ENCODE data around the gene TMPRSS4. TPM values are rescaled to one million over a fixed set of nuclear protein-coding genes. Genes with fewer than 3 reads are reported as not detected.

Gene TMPRSS4
- total RNA-seq, 1 experiment from 2014 or later, result not detected

GRCh38 chr11:118090545-118091162 is 13.8 kb downstream of the TMPRSS4 start:
- DNase-seq (ENCODE audit: low read depth, low spot score), result no peak
- in situ Hi-C loops (cut with HindIII; ENCODE audit: low pct_unique_long_range_greater_than_20kb, low sequenced_read_pairs), result no loop called here

- in situ Hi-C loops (cut with HindIII; ENCODE audit: low pct_unique_long_range_greater_than_20kb, low sequenced_read_pairs), result no loop called here
- no peak for DNase-seq (ENCODE audit: low read depth, low spot score)
Measured at GRCh38 chr11:118091690-118092089, 14.8 kb downstream of the TMPRSS4 start.

- in situ Hi-C loops (cut with HindIII; ENCODE audit: low pct_unique_long_range_greater_than_20kb, low sequenced_read_pairs), result no loop called here
- DNase-seq (ENCODE audit: low read depth, low spot score), result no peak
Measured at GRCh38 chr11:118092907-118093571, 16.2 kb downstream of the TMPRSS4 start.

- in situ Hi-C loops (cut with HindIII; ENCODE audit: low pct_unique_long_range_greater_than_20kb, low sequenced_read_pairs), result no loop called here
Measured at GRCh38 chr11:118095493-118095892, 18.6 kb downstream of the TMPRSS4 start.

GRCh38 chr11:118095967-118096367 is 19.1 kb downstream of the TMPRSS4 start:
- in situ Hi-C loops (cut with HindIII; ENCODE audit: low pct_unique_long_range_greater_than_20kb, low sequenced_read_pairs), result no loop called here
- no peak for DNase-seq (ENCODE audit: low read depth, low spot score)

More at GRCh38 chr11:118095493-118095892, 18.6 kb downstream of the TMPRSS4 start:
- no peak for DNase-seq (ENCODE audit: low read depth, low spot score)

- no peak for DNase-seq (ENCODE audit: low read depth, low spot score)
- in situ Hi-C loops (cut with HindIII; ENCODE audit: low pct_unique_long_range_greater_than_20kb, low sequenced_read_pairs), result no loop called here
Measured at GRCh38 chr11:118098996-118099837, 22.3 kb downstream of the TMPRSS4 start.

GRCh38 chr11:118099838-118100556 is 23.1 kb downstream of the TMPRSS4 start:
- in situ Hi-C loops (cut with HindIII; ENCODE audit: low pct_unique_long_range_greater_than_20kb, low sequenced_read_pairs), result no loop called here
- DNase-seq (ENCODE audit: low read depth, low spot score), result no peak

- DNase-seq (ENCODE audit: low read depth, low spot score), result no peak
- in situ Hi-C loops (cut with HindIII; ENCODE audit: low pct_unique_long_range_greater_than_20kb, low sequenced_read_pairs), result no loop called here
Measured at GRCh38 chr11:118100691-118101232, 23.9 kb downstream of the TMPRSS4 start.

GRCh38 chr11:118102721-118103261 is 25.9 kb downstream of the TMPRSS4 start:
- in situ Hi-C loops (cut with HindIII; ENCODE audit: low pct_unique_long_range_greater_than_20kb, low sequenced_read_pairs), result no loop called here
- DNase-seq (ENCODE audit: low read depth, low spot score), result no peak

GRCh38 chr11:118104491-118104890 is 27.6 kb downstream of the TMPRSS4 start:
- in situ Hi-C loops (cut with HindIII; ENCODE audit: low pct_unique_long_range_greater_than_20kb, low sequenced_read_pairs), result no loop called here
- DNase-seq (ENCODE audit: low read depth, low spot score), result no peak

GRCh38 chr11:118105657-118106305 is 28.9 kb downstream of the TMPRSS4 start:
- in situ Hi-C loops (cut with HindIII; ENCODE audit: low pct_unique_long_range_greater_than_20kb, low sequenced_read_pairs), result no loop called here

GRCh38 chr11:118106789-118107335 is 30.0 kb downstream of the TMPRSS4 start:
- no peak for DNase-seq (ENCODE audit: low read depth, low spot score)
- in situ Hi-C loops (cut with HindIII; ENCODE audit: low pct_unique_long_range_greater_than_20kb, low sequenced_read_pairs), result no loop called here

More at GRCh38 chr11:118105657-118106305, 28.9 kb downstream of the TMPRSS4 start:
- DNase-seq (ENCODE audit: low read depth, low spot score), result no peak

- no peak for DNase-seq (ENCODE audit: low read depth, low spot score)
- in situ Hi-C loops (cut with HindIII; ENCODE audit: low pct_unique_long_range_greater_than_20kb, low sequenced_read_pairs), result no loop called here
Measured at GRCh38 chr11:118108513-118108912, 31.6 kb downstream of the TMPRSS4 start.

- in situ Hi-C loops (cut with HindIII; ENCODE audit: low pct_unique_long_range_greater_than_20kb, low sequenced_read_pairs), result no loop called here
- DNase-seq (ENCODE audit: low read depth, low spot score), result no peak
Measured at GRCh38 chr11:118109231-118109630, 32.4 kb downstream of the TMPRSS4 start.

GRCh38 chr11:118111019-118111743 is 34.3 kb downstream of the TMPRSS4 start:
- DNase-seq (ENCODE audit: low read depth, low spot score), result no peak
- in situ Hi-C loops (cut with HindIII; ENCODE audit: low pct_unique_long_range_greater_than_20kb, low sequenced_read_pairs), result no loop called here

- DNase-seq (ENCODE audit: low read depth, low spot score), result no peak
- in situ Hi-C loops (cut with HindIII; ENCODE audit: low pct_unique_long_range_greater_than_20kb, low sequenced_read_pairs), result no loop called here
Measured at GRCh38 chr11:118111744-118112035, 34.8 kb downstream of the TMPRSS4 start.
